HEK293 (cell line): ENCODE measurements around the gene TCAP.

Experiments used
- CTCF ChIA-PET: fragments of 350-600 bp; formaldehyde crosslinking; extraction: SDS; loops from one replicate; lab custom pipeline; 2021; ENCODE audit warnings: antibody characterized with exemption; lab: Yijun Ruan, JAX
- POLR2A ChIA-PET: fragments of 300-600 bp; formaldehyde crosslinking; extraction: SDS; loops from one replicate; lab custom pipeline; 2020; ENCODE audit warnings: antibody characterized with exemption, inconsistent platforms; lab: Yijun Ruan, JAX
- H3K27ac ChIP-seq: fragments of 200-500 bp; sonication (Bioruptor generic); 2 replicates; pipeline ENCODE4 v1.5.1; 2014; ENCODE audit warnings: low read depth, low read length, control low read depth, inconsistent platforms; ENCODE audit errors: extremely low read depth
- H3K36me3 ChIP-seq, 2 experiments: fragments of 200-500 bp in 1 of 2; sonication (Bioruptor generic) in 1 of 2; 1 replicate in 1 of 2; 2 replicates in 1 of 2; pipeline ENCODE4 v1.5.1; 2014 to 2017; ENCODE audit warnings: inconsistent platforms in 2 of 2, low read length in 2 of 2; ENCODE audit not compliant: control insufficient read depth in 2 of 2, insufficient read depth in 1 of 2
- H3K4me1 ChIP-seq: fragments of 200-500 bp; sonication (Bioruptor generic); 2 replicates; pipeline ENCODE4 v1.5.1; 2014; ENCODE audit warnings: mild to moderate bottlenecking, low read length, inconsistent platforms; ENCODE audit not compliant: control insufficient read depth, insufficient read depth
- H3K4me3 ChIP-seq: 2 replicates; pipeline ENCODE4 v1.5.1; 2011; ENCODE audit warnings: low read depth, mild to moderate bottlenecking, control low read depth, low read length, moderate library complexity
- H3K9me3 ChIP-seq: fragments of 200-500 bp; sonication (Bioruptor generic); 2 replicates; pipeline ENCODE4 v1.5.1; 2014; ENCODE audit warnings: low read depth, low read length, inconsistent platforms; ENCODE audit not compliant: control insufficient read depth, insufficient read depth
- ELK4 ChIP-seq: IDR thresholded peaks from 2 replicates; pipeline ENCODE4 v1.6.1; 2011; ENCODE audit warnings: mild to moderate bottlenecking, low read depth, low read length, borderline replicate concordance
- MYNN ChIP-seq: fragments of 450-650 bp; formaldehyde crosslinking; IDR thresholded peaks from 2 replicates; pipeline ENCODE4 v1.5.1; 2016; ENCODE audit warnings: missing biosample characterization, missing genetic modification characterization, borderline replicate concordance
- SP2 ChIP-seq: fragments of 450-650 bp; formaldehyde crosslinking; IDR thresholded peaks from 2 replicates; pipeline ENCODE4 v1.5.1; 2016; ENCODE audit warnings: missing biosample characterization, missing genetic modification characterization
- TCF7L2 ChIP-seq: IDR thresholded peaks from 2 replicates; pipeline ENCODE4 v1.6.1; 2011; ENCODE audit warnings: low read depth, mild to moderate bottlenecking, inconsistent platforms, low read length, moderate library complexity, borderline replicate concordance
- YY1 ChIP-seq: fragments of 450-650 bp; formaldehyde crosslinking; IDR thresholded peaks from 2 replicates; pipeline ENCODE4 v1.5.1; 2018; ENCODE audit warnings: missing biosample characterization, missing genetic modification characterization
- ZBTB7A ChIP-seq: fragments of 450-650 bp; formaldehyde crosslinking; IDR thresholded peaks from 2 replicates; pipeline ENCODE4 v1.5.1; 2016; ENCODE audit warnings: low read depth, missing biosample characterization, missing genetic modification characterization
- ZNF10 ChIP-seq: fragments of 450-650 bp; formaldehyde crosslinking; IDR thresholded peaks from 2 replicates; pipeline ENCODE4 v1.5.1; 2017; ENCODE audit warnings: missing biosample characterization, missing genetic modification characterization
- ZNF114 ChIP-seq: fragments of 450-650 bp; formaldehyde crosslinking; IDR thresholded peaks from 2 replicates; pipeline ENCODE4 v1.5.0; 2017; ENCODE audit warnings: missing biosample characterization, missing genetic modification characterization
- ZNF16 ChIP-seq: fragments of 450-650 bp; formaldehyde crosslinking; IDR thresholded peaks from 2 replicates; pipeline ENCODE4 v1.5.1; 2016; ENCODE audit warnings: low read depth, missing biosample characterization, missing genetic modification characterization
- ZNF184 ChIP-seq: fragments of 450-650 bp; IDR thresholded peaks from 2 replicates; pipeline ENCODE4 v1.5.1; 2018; ENCODE audit warnings: missing biosample characterization, mild to moderate bottlenecking, missing genetic modification characterization
- ZNF19 ChIP-seq: fragments of 450-650 bp; formaldehyde crosslinking; IDR thresholded peaks from 2 replicates; pipeline ENCODE4; 2016; ENCODE audit warnings: missing biosample characterization, missing genetic modification characterization, low read depth
- ZNF202 ChIP-seq: fragments of 450-650 bp; formaldehyde crosslinking; IDR thresholded peaks from 2 replicates; pipeline ENCODE4 v1.5.1; 2016; ENCODE audit warnings: missing biosample characterization, missing genetic modification characterization, borderline replicate concordance
- ZNF324 ChIP-seq: fragments of 450-650 bp; formaldehyde crosslinking; IDR thresholded peaks from 2 replicates; pipeline ENCODE4 v1.5.1; 2016; ENCODE audit warnings: missing biosample characterization, missing genetic modification characterization
- ZNF335 ChIP-seq: fragments of 450-650 bp; formaldehyde crosslinking; conservative IDR thresholded peaks from 2 replicates; pipeline ENCODE4 v1.5.1; 2016; ENCODE audit warnings: missing biosample characterization, missing genetic modification characterization
- ZNF404 ChIP-seq: fragments of 450-650 bp; formaldehyde crosslinking; IDR thresholded peaks from 2 replicates; pipeline ENCODE4 v1.5.1; 2017; ENCODE audit warnings: missing biosample characterization, missing genetic modification characterization
- ZNF416 ChIP-seq: fragments of 450-650 bp; formaldehyde crosslinking; IDR thresholded peaks from 2 replicates; pipeline ENCODE4 v1.5.1; 2016; ENCODE audit warnings: missing biosample characterization, missing genetic modification characterization
- ZNF501 ChIP-seq: fragments of 450-650 bp; formaldehyde crosslinking; IDR thresholded peaks from 2 replicates; pipeline ENCODE4 v1.5.1; 2016; ENCODE audit warnings: missing biosample characterization, missing genetic modification characterization
- ZNF530 ChIP-seq: fragments of 450-650 bp; formaldehyde crosslinking; IDR thresholded peaks from 2 replicates; pipeline ENCODE4 v1.5.1; 2016; ENCODE audit warnings: low read depth, missing biosample characterization, missing genetic modification characterization
- ZNF585B ChIP-seq: fragments of 450-650 bp; formaldehyde crosslinking; IDR thresholded peaks from 2 replicates; pipeline ENCODE4 v1.5.1; 2016; ENCODE audit warnings: missing biosample characterization, missing genetic modification characterization
- ZNF692 ChIP-seq: fragments of 450-650 bp; formaldehyde crosslinking; IDR thresholded peaks from 2 replicates; pipeline ENCODE4 v1.5.1; 2016; ENCODE audit warnings: missing biosample characterization, missing genetic modification characterization
- ZNF747 ChIP-seq: fragments of 450-650 bp; formaldehyde crosslinking; IDR thresholded peaks from 2 replicates; pipeline ENCODE4 v1.5.1; 2016; ENCODE audit warnings: missing biosample characterization, missing genetic modification characterization
- ZNF768 ChIP-seq: fragments of 450-650 bp; formaldehyde crosslinking; IDR thresholded peaks from 2 replicates; pipeline ENCODE4 v1.5.1; 2018; ENCODE audit warnings: missing biosample characterization, mild to moderate bottlenecking, missing genetic modification characterization
- ZSCAN4 ChIP-seq: fragments of 450-650 bp; formaldehyde crosslinking; IDR thresholded peaks from 2 replicates; pipeline ENCODE4 v1.5.1; 2017; ENCODE audit warnings: missing biosample characterization, missing genetic modification characterization
- TF ChIP-seq, protein P1 (sequence below): fragments of 450-650 bp; formaldehyde crosslinking; IDR thresholded peaks from 2 replicates; pipeline ENCODE4 v1.5.1; 2016; ENCODE audit warnings: missing biosample characterization, missing genetic modification characterization
- TF ChIP-seq, protein P2 (sequence below): fragments of 450-650 bp; formaldehyde crosslinking; optimal IDR thresholded peaks from 2 replicates; pipeline ENCODE3; 2016; ENCODE audit warnings: missing biosample characterization, mild to moderate bottlenecking, missing genetic modification characterization
- TF ChIP-seq, protein P3 (sequence below): fragments of 450-650 bp; formaldehyde crosslinking; IDR thresholded peaks from 2 replicates; pipeline ENCODE4 v1.5.1; 2016; ENCODE audit warnings: missing biosample characterization, missing genetic modification characterization
- TF ChIP-seq, protein P4 (sequence below): fragments of 450-650 bp; formaldehyde crosslinking; IDR thresholded peaks from 2 replicates; pipeline ENCODE4 v1.5.1; 2016; ENCODE audit warnings: missing biosample characterization, missing genetic modification characterization

Gene TCAP

DNA sequence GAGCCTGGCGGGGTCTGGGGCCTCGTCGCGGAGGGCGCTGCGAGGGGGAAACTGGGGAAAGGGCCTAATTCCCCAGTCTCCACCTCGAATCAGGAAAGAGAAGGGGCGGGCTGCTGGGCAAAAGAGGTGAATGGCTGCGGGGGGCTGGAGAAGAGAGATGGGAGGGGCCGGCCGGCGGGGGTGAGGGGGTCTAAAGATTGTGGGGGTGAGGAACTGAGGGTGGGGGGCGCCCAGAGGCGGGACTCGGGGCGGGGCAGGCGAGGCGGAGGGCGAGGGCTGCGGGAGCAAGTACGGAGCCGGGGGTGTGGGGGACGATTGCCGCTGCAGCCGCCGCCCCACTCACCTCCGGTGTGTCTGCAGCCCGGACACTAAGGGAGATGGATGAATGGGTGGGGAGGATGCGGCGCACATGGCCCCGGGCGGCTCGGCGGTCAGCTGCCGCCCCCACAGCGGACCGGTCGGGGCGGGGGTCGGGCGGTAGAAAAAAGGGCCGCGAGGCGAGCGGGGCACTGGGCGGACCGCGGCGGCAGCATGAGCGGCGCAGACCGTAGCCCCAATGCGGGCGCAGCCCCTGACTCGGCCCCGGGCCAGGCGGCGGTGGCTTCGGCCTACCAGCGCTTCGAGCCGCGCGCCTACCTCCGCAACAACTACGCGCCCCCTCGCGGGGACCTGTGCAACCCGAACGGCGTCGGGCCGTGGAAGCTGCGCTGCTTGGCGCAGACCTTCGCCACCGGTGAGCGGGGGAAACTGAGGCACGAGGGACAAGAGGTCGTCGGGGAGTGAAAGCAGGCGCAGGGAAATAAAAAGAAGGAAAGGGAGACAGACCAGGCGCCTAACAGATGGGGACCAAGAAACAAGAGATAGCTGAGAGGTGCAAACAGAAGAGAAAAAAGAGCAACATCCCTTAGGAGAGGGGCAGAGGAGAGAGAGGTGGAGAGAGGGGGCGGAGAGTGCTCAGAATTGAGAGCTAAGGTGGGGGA lies 3.1 kb downstream of the TCAP start, which contains the start of gene PNMT:
TSS of gene PNMT (plus strand) at position 509 of the 980 bp plus-strand sequence. CDS start at position 532, 23 bp downstream.
- peak within 1 kb of the TSS; percentile 34 for H3K4me3 ChIP-seq
- POLR2A ChIA-PET = interaction anchor here (0.6 to 4.0 kb wide), 4 partner anchors 25 to 62 kb away, joined by 3 to 17 read pairs (median 7); partner anchors contain the start of genes ERBB2 and MIEN1
- H3K27ac ChIP-seq = peak within 1 kb of the TSS; percentile 69; the same call in 1 of the 2 replicates
- TF ChIP-seq, protein P1, sequence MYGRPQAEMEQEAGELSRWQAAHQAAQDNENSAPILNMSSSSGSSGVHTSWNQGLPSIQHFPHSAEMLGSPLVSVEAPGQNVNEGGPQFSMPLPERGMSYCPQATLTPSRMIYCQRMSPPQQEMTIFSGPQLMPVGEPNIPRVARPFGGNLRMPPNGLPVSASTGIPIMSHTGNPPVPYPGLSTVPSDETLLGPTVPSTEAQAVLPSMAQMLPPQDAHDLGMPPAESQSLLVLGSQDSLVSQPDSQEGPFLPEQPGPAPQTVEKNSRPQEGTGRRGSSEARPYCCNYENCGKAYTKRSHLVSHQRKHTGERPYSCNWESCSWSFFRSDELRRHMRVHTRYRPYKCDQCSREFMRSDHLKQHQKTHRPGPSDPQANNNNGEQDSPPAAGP (tag by site-specific recombination) = no peak
- no peak for TF ChIP-seq ZNF114 (tag by site-specific recombination)
- peak; percentile 60 for TF ChIP-seq ZNF692 (tag by site-specific recombination)
- no peak for TF ChIP-seq ZNF530 (tag by site-specific recombination)
- TF ChIP-seq ZNF10 = no peak
- TF ChIP-seq ELK4 = no peak
- TF ChIP-seq ZNF404 (tag by site-specific recombination) = no peak
- no peak for TF ChIP-seq ZNF19 (tag by site-specific recombination)
- TF ChIP-seq ZNF768 (tag by site-specific recombination) = no peak
- no peak for TF ChIP-seq TCF7L2
- no peak for TF ChIP-seq ZNF501
- TF ChIP-seq, protein P2, sequence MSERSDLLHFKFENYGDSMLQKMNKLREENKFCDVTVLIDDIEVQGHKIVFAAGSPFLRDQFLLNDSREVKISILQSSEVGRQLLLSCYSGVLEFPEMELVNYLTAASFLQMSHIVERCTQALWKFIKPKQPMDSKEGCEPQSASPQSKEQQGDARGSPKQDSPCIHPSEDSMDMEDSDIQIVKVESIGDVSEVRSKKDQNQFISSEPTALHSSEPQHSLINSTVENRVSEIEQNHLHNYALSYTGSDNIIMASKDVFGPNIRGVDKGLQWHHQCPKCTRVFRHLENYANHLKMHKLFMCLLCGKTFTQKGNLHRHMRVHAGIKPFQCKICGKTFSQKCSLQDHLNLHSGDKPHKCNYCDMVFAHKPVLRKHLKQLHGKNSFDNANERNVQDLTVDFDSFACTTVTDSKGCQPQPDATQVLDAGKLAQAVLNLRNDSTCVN (tag by site-specific recombination) = peak; percentile 72
- TF ChIP-seq ZNF585B (tag by site-specific recombination) = no peak
- TF ChIP-seq ZNF416 (tag by site-specific recombination) = no peak
- TF ChIP-seq, protein P3, sequence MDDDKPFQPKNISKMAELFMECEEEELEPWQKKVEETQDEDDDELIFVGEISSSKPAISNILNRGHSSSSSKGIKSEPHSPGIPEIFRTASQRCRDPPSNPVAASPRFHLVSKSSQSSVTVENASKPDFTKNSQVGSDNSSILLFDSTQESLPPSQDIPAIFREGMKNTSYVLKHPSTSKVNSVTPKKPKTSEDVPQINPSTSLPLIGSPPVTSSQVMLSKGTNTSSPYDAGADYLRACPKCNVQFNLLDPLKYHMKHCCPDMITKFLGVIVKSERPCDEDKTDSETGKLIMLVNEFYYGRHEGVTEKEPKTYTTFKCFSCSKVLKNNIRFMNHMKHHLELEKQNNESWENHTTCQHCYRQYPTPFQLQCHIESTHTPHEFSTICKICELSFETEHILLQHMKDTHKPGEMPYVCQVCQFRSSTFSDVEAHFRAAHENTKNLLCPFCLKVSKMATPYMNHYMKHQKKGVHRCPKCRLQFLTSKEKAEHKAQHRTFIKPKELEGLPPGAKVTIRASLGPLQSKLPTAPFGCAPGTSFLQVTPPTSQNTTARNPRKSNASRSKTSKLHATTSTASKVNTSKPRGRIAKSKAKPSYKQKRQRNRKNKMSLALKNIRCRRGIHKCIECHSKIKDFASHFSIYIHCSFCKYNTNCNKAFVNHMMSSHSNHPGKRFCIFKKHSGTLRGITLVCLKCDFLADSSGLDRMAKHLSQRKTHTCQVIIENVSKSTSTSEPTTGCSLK (tag by site-specific recombination) = no peak
- TF ChIP-seq ZNF335 = peak; percentile 38
- TF ChIP-seq ZNF747 (tag by site-specific recombination) = no peak
- peak; percentile 34; the same call in 1 of the 2 replicates for TF ChIP-seq SP2 (tag by site-specific recombination)
- TF ChIP-seq ZNF184 = peak; percentile 65; the same call in 1 of the 2 replicates
- no peak for TF ChIP-seq ZNF16
- no peak for TF ChIP-seq MYNN (tag by site-specific recombination)
- no peak for TF ChIP-seq ZNF202 (tag by site-specific recombination)
- TF ChIP-seq, protein P4, sequence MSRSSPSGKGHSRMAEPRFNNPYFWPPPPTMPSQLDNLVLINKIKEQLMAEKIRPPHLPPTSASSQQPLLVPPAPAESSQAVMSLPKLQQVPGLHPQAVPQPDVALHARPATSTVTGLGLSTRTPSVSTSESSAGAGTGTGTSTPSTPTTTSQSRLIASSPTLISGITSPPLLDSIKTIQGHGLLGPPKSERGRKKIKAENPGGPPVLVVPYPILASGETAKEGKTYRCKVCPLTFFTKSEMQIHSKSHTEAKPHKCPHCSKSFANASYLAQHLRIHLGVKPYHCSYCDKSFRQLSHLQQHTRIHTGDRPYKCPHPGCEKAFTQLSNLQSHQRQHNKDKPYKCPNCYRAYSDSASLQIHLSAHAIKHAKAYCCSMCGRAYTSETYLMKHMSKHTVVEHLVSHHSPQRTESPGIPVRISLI (tag by site-specific recombination) = no peak
- TF ChIP-seq YY1 (tag by site-specific recombination) = peak; percentile 67; the same call in 1 of the 2 replicates
- TF ChIP-seq ZSCAN4 (tag by site-specific recombination) = no peak
- TF ChIP-seq ZNF324 (tag by site-specific recombination) = no peak
- TF ChIP-seq ZBTB7A (tag by site-specific recombination) = no peak; the same call in 1 of the 2 replicates

More for the DNA sequence above, 3.1 kb downstream of the TCAP start, which contains the start of gene PNMT:
- no peaks in the 10 kb centered on the region for H3K36me3 ChIP-seq
- no peaks in the 10 kb centered on the region for H3K9me3 ChIP-seq
- H3K4me1 ChIP-seq = peaks cover 8% of the 10 kb centered on the region
- CTCF ChIA-PET = interaction anchor here (0.6 to 11.6 kb wide), 21 partner anchors 8 to 550 kb away, joined by 3 to 168 read pairs (median 5); partner anchors contain the start of genes MIEN1 and PPP1R1B
